Breast epithelium (tissue), 3 donors: ENCODE measurements around the gene CCDC88C.

Experiments
- POLR2A ChIP-seq: fragments of 450-650 bp; IDR thresholded peaks from one replicate; pipeline ENCODE4 v1.6.1; 2016; ENCODE audit warnings: antibody characterized with exemption, mild to moderate bottlenecking, moderate library complexity
- POLR2AphosphoS5 ChIP-seq, 3 donors: sonication (generic); formaldehyde crosslinking; IDR thresholded peaks; one replicate each; pipeline ENCODE4 v1.6.1; 2017; ENCODE audit warnings: antibody characterized with exemption in 3 of 3
- TF ChIP-seq, protein P1 (sequence below), 3 donors: fragments of 450-650 bp; IDR thresholded peaks; one replicate each; pipeline ENCODE4 v1.5.1; 2016 to 2017; ENCODE audit warnings: antibody characterized with exemption in 3 of 3, mild to moderate bottlenecking in 3 of 3, moderate library complexity in 3 of 3

DNA sequence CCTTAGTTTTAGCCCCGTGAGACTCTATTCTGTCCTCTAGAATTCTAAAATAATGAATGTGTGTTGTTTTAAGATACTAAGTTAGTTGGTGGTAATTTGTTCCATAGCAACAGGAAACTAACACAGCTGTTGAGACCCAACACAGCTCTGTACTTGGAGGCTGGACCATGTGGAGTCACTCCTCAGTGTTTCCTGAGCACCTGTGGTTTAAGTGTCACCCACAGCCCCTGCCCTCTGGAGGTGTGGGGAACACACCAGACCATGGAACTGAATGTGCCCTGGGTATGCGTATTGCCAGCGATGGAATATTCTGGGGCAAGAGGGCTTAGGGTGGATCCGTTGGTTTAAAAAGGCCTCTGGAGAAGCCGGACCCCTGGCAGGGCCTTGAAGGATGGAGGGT is 156.5 kb downstream of the CCDC88C start:
- TF ChIP-seq POLR2AphosphoS5 (IDR thresholded peaks at IDR 0.05): no peak
- TF ChIP-seq POLR2A: no peak
- TF ChIP-seq, protein P1, sequence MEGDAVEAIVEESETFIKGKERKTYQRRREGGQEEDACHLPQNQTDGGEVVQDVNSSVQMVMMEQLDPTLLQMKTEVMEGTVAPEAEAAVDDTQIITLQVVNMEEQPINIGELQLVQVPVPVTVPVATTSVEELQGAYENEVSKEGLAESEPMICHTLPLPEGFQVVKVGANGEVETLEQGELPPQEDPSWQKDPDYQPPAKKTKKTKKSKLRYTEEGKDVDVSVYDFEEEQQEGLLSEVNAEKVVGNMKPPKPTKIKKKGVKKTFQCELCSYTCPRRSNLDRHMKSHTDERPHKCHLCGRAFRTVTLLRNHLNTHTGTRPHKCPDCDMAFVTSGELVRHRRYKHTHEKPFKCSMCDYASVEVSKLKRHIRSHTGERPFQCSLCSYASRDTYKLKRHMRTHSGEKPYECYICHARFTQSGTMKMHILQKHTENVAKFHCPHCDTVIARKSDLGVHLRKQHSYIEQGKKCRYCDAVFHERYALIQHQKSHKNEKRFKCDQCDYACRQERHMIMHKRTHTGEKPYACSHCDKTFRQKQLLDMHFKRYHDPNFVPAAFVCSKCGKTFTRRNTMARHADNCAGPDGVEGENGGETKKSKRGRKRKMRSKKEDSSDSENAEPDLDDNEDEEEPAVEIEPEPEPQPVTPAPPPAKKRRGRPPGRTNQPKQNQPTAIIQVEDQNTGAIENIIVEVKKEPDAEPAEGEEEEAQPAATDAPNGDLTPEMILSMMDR (IDR thresholded peaks at IDR 0.05): no peak
